MM.1S (cell line): ENCODE results near the gene HAGHL.

Experiments
- DNase-seq: peaks from one replicate; pipeline ENCODE4 v3.0.0-alpha.2; 2015
- H2AFZ ChIP-seq: fragments of 300-600 bp; sonication (generic); 2 replicates; pipeline ENCODE4 v1.6.0; 2016; ENCODE audit warnings: antibody characterized with exemption, low read length
- H3F3A ChIP-seq: fragments of 300-600 bp; sonication (generic); 2 replicates; pipeline ENCODE4 v1.6.1; 2016; ENCODE audit warnings: mild to moderate bottlenecking, antibody characterized with exemption, low read length, moderate library complexity, mixed read lengths; ENCODE audit not compliant: insufficient read depth
- H3K27ac ChIP-seq: fragments of 300-600 bp; sonication (generic); 2 replicates; pipeline ENCODE4 v1.5.1; 2016; ENCODE audit warnings: mild to moderate bottlenecking, low read length
- H3K27me3 ChIP-seq: fragments of 300-600 bp; sonication (generic); replicated peaks from 2 replicates; pipeline ENCODE4 v1.6.0; 2016; ENCODE audit warnings: low read length; ENCODE audit not compliant: insufficient read depth
- H3K36me3 ChIP-seq: fragments of 300-600 bp; sonication (generic); replicated peaks from 2 replicates; pipeline ENCODE4 v1.6.1; 2016; ENCODE audit warnings: mild to moderate bottlenecking, low read length, mixed read lengths; ENCODE audit not compliant: insufficient read depth
- H3K4me1 ChIP-seq: fragments of 300-600 bp; sonication (generic); 2 replicates; pipeline ENCODE4 v1.6.1; 2016; ENCODE audit warnings: low read length, mixed read lengths
- H3K4me2 ChIP-seq: fragments of 300-600 bp; sonication (generic); 2 replicates; pipeline ENCODE4 v1.6.0; 2016; ENCODE audit warnings: low read depth, low read length
- H3K4me3 ChIP-seq: fragments of 300-600 bp; sonication (generic); 2 replicates; pipeline ENCODE4 v1.5.1; 2016; ENCODE audit warnings: low read length, mixed read lengths
- H3K79me2 ChIP-seq: fragments of 300-600 bp; sonication (generic); 2 replicates; pipeline ENCODE4 v1.6.1; 2016; ENCODE audit warnings: mixed run types, low read length, mixed read lengths
- H3K9ac ChIP-seq: fragments of 300-600 bp; sonication (generic); 2 replicates; pipeline ENCODE4 v1.6.1; 2016; ENCODE audit warnings: low read length, mixed read lengths
- H3K9me2 ChIP-seq: fragments of 300-600 bp; sonication (generic); replicated peaks from 2 replicates; pipeline ENCODE4 v1.6.1; 2016; ENCODE audit warnings: mild to moderate bottlenecking, low read length, mixed read lengths; ENCODE audit not compliant: insufficient read depth
- H3K9me3 ChIP-seq: fragments of 300-600 bp; sonication (generic); replicated peaks from 2 replicates; pipeline ENCODE4 v1.6.1; 2016; ENCODE audit warnings: mild to moderate bottlenecking, low read length, mixed read lengths; ENCODE audit not compliant: insufficient read depth
- H4K20me1 ChIP-seq: fragments of 300-600 bp; sonication (generic); 2 replicates; pipeline ENCODE4 v1.6.1; 2016; ENCODE audit warnings: mild to moderate bottlenecking, low read length, moderate library complexity, mixed read lengths; ENCODE audit not compliant: insufficient read depth
- EZH2 ChIP-seq: fragments of 300-600 bp; sonication (generic); optimal IDR thresholded peaks from 2 replicates; pipeline ENCODE3; 2017; ENCODE audit warnings: low read depth, mild to moderate bottlenecking, antibody characterized with exemption, low read length, mixed read lengths
- EZH2phosphoT487 ChIP-seq: fragments of 300-600 bp; sonication (generic); IDR thresholded peaks from 2 replicates; pipeline ENCODE4 v1.6.1; 2018; ENCODE audit warnings: antibody characterized with exemption, low read length
- TF ChIP-seq, protein P1 (sequence below): fragments of 300-600 bp; sonication (generic); IDR thresholded peaks from 2 replicates; pipeline ENCODE4 v1.5.1; 2016; ENCODE audit warnings: antibody characterized with exemption, low read length, mixed read lengths

Gene HAGHL

DNA sequence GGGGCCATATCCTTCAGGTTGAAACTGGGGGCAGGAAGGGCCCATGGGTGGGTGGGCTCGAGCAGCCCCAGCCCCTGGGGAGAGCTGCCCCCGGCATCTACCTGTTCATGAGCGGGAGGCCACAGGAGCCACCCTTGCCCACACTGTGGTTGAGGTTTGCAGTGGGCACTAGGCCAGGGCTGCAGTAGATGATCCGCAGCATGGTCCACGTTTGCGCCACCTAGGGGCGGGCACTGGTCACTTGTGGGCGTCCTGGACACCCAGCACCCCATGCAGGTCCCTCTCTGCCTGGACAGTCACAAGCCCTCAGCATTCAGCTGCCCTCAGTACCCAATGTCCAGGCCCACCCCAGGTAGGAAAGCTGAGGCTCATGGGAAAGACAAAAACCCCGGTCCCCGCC, 40.9 kb upstream of the HAGHL start:
- Histone ChIP-seq H3K36me3 (no peaks in the 10 kb centered on the region), H4K20me1 (no peaks in the 10 kb centered on the region), H3K9me2 (no peaks in the 10 kb centered on the region), H2AFZ (no peak overlapping the region), H3K79me2 (peaks cover 43% of the 10 kb centered on the region), H3K4me1 (peaks cover 13% of the 10 kb centered on the region), H3K4me3 (no peak overlapping the region), H3K9ac (no peak overlapping the region), H3K4me2 (no peak overlapping the region), H3F3A (0 out of 2 replicates have a peak, but pooled peaks cover under 1% of the 10 kb centered on the region), H3K9me3 (no peaks in the 10 kb centered on the region), H3K27ac (no peak overlapping the region), H3K27me3 (peaks cover 2% of the 10 kb centered on the region; the same call in 1 of the 2 replicates)
- no peak for DNase-seq
- TF ChIP-seq EZH2phosphoT487 (no peak), EZH2 (no peak)
- TF ChIP-seq, protein P1, sequence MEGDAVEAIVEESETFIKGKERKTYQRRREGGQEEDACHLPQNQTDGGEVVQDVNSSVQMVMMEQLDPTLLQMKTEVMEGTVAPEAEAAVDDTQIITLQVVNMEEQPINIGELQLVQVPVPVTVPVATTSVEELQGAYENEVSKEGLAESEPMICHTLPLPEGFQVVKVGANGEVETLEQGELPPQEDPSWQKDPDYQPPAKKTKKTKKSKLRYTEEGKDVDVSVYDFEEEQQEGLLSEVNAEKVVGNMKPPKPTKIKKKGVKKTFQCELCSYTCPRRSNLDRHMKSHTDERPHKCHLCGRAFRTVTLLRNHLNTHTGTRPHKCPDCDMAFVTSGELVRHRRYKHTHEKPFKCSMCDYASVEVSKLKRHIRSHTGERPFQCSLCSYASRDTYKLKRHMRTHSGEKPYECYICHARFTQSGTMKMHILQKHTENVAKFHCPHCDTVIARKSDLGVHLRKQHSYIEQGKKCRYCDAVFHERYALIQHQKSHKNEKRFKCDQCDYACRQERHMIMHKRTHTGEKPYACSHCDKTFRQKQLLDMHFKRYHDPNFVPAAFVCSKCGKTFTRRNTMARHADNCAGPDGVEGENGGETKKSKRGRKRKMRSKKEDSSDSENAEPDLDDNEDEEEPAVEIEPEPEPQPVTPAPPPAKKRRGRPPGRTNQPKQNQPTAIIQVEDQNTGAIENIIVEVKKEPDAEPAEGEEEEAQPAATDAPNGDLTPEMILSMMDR, result 0 out of 2 replicates have a peak, but pooled peaks have one; percentile 13

DNA sequence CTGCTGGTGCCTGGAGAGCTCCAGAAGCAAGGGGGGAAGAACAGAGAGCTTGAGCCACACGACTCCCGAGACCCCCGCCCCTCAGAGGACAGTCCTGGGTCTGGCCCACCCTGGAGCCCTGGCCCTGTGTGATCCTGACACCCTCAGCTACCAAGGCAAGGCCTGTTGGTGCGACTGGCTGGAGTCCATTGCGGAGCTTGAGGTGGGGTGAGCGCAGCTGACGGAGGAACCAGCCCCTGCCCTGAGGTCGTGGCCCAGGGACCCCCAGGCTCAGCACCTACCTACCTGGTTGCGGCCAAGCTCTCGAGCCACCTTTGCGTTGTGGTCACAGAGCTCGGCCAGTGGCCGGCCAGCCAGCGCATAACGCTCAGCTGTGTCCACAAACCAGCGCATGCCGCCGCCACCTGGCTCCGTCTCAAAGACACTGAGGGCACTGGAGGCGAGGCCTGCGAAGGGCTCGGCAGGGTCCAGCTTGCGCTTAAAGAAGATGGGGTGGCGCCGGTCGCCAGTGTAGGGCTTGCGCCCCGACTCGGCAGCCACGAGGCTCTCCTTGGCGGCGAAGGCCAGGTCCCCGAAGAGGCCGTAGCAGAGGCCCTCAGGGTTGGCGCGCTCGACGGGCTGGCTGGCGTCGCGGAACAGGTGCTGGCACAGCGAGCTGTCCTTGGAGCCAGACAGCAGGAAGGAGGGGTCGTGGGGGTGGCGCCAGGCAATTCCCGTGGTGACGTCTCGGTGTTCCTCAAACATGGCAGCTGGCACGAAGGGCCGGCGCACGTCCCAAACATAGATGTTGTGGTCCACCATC, 40.2 kb upstream of the HAGHL start:
- no peaks in the 10 kb centered on the region for H3K9me3 ChIP-seq
- no peaks in the 10 kb centered on the region for H3F3A ChIP-seq
- H3K4me3 ChIP-seq, result no peak overlapping the region
- H4K20me1 ChIP-seq, result no peaks in the 10 kb centered on the region
- peaks cover 6% of the 10 kb centered on the region for H3K4me1 ChIP-seq
- H3K9ac ChIP-seq, result no peak overlapping the region
- H2AFZ ChIP-seq, result no peak overlapping the region
- no peaks in the 10 kb centered on the region for H3K36me3 ChIP-seq
- H3K27ac ChIP-seq, result no peak overlapping the region
- no peak for DNase-seq
- no peak for TF ChIP-seq EZH2phosphoT487
- no peak for TF ChIP-seq EZH2
- TF ChIP-seq, protein P1, result no peak
- peaks cover 36% of the 10 kb centered on the region for H3K79me2 ChIP-seq
- H3K9me2 ChIP-seq, result no peaks in the 10 kb centered on the region
- no peak overlapping the region for H3K4me2 ChIP-seq
- peaks cover 9% of the 10 kb centered on the region for H3K27me3 ChIP-seq

DNA sequence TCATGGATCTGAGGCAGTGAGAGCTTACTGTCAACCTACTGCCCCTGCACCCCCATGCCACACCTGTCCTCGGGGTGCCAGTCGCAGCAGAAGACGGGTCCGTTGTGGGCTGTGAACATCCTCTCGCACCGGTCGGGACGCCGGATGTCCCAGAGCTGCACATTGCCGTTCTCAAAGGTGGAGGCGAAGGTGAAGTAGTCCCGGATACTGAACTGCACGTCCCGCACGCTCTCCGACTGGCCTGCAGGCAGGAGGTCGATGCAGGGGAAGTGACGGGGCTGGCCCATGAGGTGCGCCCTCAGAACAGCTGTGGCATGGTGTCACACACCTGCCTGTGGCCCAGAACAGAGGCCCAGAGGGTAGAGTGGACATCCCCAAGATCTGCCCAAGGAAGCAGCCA, 39.4 kb upstream of the HAGHL start:
- DNase-seq, result no peak
- Histone ChIP-seq H3K9me2 (no peaks in the 10 kb centered on the region), H3K36me3 (no peaks in the 10 kb centered on the region), H2AFZ (no peak overlapping the region), H3K27me3 (peaks cover 17% of the 10 kb centered on the region), H3K4me2 (no peak overlapping the region), H3K9ac (no peak overlapping the region), H3F3A (no peaks in the 10 kb centered on the region), H3K4me3 (no peak overlapping the region), H4K20me1 (no peaks in the 10 kb centered on the region), H3K4me1 (peaks cover 5% of the 10 kb centered on the region), H3K79me2 (peaks cover 27% of the 10 kb centered on the region), H3K9me3 (no peaks in the 10 kb centered on the region), H3K27ac (no peak overlapping the region)
- TF ChIP-seq EZH2, result no peak
- TF ChIP-seq, protein P1, result no peak
- TF ChIP-seq EZH2phosphoT487, result no peak
